T-helper 1 cell (primary cell): ENCODE results near the gene SNX14.

Source experiments
- DNase-seq, 5 donors: peaks; one replicate each; pipeline ENCODE4 v3.0.0-alpha.2; 2012 to 2020

SNX14 gene

GRCh38 chr6:85496009-85496579, 97.6 kb downstream of the SNX14 start:
- DNase-seq = no peak

GRCh38 chr6:85494547-85495536, 98.8 kb downstream of the SNX14 start:
- DNase-seq = no peak

- no peak for DNase-seq
Observed at GRCh38 chr6:85493389-85493788, 100.3 kb downstream of the SNX14 start.

- DNase-seq = no peak
Observed at GRCh38 chr6:85490516-85491248, 103.0 kb downstream of the SNX14 start.

- DNase-seq = no peak
Observed at GRCh38 chr6:85484948-85485347, 108.7 kb downstream of the SNX14 start.

GRCh38 chr6:85483846-85484245, 109.8 kb downstream of the SNX14 start:
- DNase-seq = no peak

- peak; percentile 30 to 68 (median 56) for DNase-seq
Observed at GRCh38 chr6:85482905-85483700, 110.6 kb downstream of the SNX14 start.

- no peak for DNase-seq
Observed at GRCh38 chr6:85482206-85482904, 111.3 kb downstream of the SNX14 start.

- no peak for DNase-seq
Observed at GRCh38 chr6:85479208-85479607, 114.5 kb downstream of the SNX14 start.

- DNase-seq = no peak
Observed at GRCh38 chr6:85476532-85476931, 117.1 kb downstream of the SNX14 start.

GRCh38 chr6:85473748-85474147, 119.9 kb downstream of the SNX14 start:
- no peak for DNase-seq

GRCh38 chr6:85472744-85473143, 120.9 kb downstream of the SNX14 start:
- no peak for DNase-seq

GRCh38 chr6:85470023-85470410, 123.6 kb downstream of the SNX14 start:
- no peak for DNase-seq

GRCh38 chr6:85469276-85470022, 124.2 kb downstream of the SNX14 start:
- DNase-seq = no peak

- no peak for DNase-seq
Observed at GRCh38 chr6:85468326-85468725, 125.3 kb downstream of the SNX14 start.

GRCh38 chr6:85465762-85466161, 127.9 kb downstream of the SNX14 start:
- peak in 1 of 5 donors; percentile 28 for DNase-seq

- peak in 1 of 5 donors; percentile 34 for DNase-seq
Observed at GRCh38 chr6:85464722-85465150, 128.9 kb downstream of the SNX14 start.

- DNase-seq = peak in 1 of 5 donors; percentile 28
Observed at GRCh38 chr6:85464260-85464644, 129.4 kb downstream of the SNX14 start.

GRCh38 chr6:85463621-85464259, 129.9 kb downstream of the SNX14 start:
- no peak for DNase-seq

GRCh38 chr6:85462673-85463072, 131.0 kb downstream of the SNX14 start:
- no peak for DNase-seq

- no peak for DNase-seq
Observed at GRCh38 chr6:85461798-85462170, 131.9 kb downstream of the SNX14 start.
